GM19238 (cell line): ENCODE results near the gene UBE2E1.

Source experiments
- DNase-seq: peaks from one replicate; pipeline ENCODE4 v3.0.0; 2011; ENCODE audit warnings: low spot score; ENCODE audit not compliant: insufficient read length

UBE2E1 gene

GRCh38 chr3:23805633-23806533 lies at the start of gene UBE2E1:
TSS of gene UBE2E1 (plus strand) at chr3:23805955. CDS start at chr3:23807270, 1,315 bp downstream.
- peak; percentile 79 for DNase-seq

GRCh38 chr3:23756206-23756840 lies 49.4 kb upstream of the UBE2E1 start:
- DNase-seq = no peak

GRCh38 chr3:23758253-23758838 lies 47.4 kb upstream of the UBE2E1 start:
- DNase-seq = no peak

GRCh38 chr3:23760325-23760724 lies 45.4 kb upstream of the UBE2E1 start:
- no peak for DNase-seq

GRCh38 chr3:23760871-23761373 lies 44.8 kb upstream of the UBE2E1 start:
- DNase-seq = no peak

- DNase-seq = no peak
Measured at GRCh38 chr3:23761440-23761896, 44.3 kb upstream of the UBE2E1 start.

- DNase-seq = peak; percentile 46
Measured at GRCh38 chr3:23762214-23762613, 43.5 kb upstream of the UBE2E1 start.

GRCh38 chr3:23762759-23763477 lies 42.8 kb upstream of the UBE2E1 start:
- no peak for DNase-seq

- DNase-seq = no peak
Measured at GRCh38 chr3:23764407-23764806, 41.3 kb upstream of the UBE2E1 start.

GRCh38 chr3:23767546-23767945 lies 38.2 kb upstream of the UBE2E1 start:
- DNase-seq = no peak

GRCh38 chr3:23775254-23775909 lies 30.4 kb upstream of the UBE2E1 start:
- no peak for DNase-seq

GRCh38 chr3:23776352-23776891 lies 29.3 kb upstream of the UBE2E1 start:
- no peak for DNase-seq

- no peak for DNase-seq
Measured at GRCh38 chr3:23778446-23778845, 27.3 kb upstream of the UBE2E1 start.

GRCh38 chr3:23779841-23780240 lies 25.9 kb upstream of the UBE2E1 start:
- no peak for DNase-seq

GRCh38 chr3:23781051-23781450 lies 24.7 kb upstream of the UBE2E1 start:
- DNase-seq = no peak

- no peak for DNase-seq
Measured at GRCh38 chr3:23781871-23782270, 23.9 kb upstream of the UBE2E1 start.

GRCh38 chr3:23785097-23785645 lies 20.6 kb upstream of the UBE2E1 start:
- no peak for DNase-seq

- no peak for DNase-seq
Measured at GRCh38 chr3:23785882-23786281, 19.9 kb upstream of the UBE2E1 start.

GRCh38 chr3:23791678-23792077 lies 14.1 kb upstream of the UBE2E1 start:
- DNase-seq = no peak

GRCh38 chr3:23793528-23794134 lies 12.1 kb upstream of the UBE2E1 start:
- DNase-seq = no peak
